WERI-Rb-1 (cell line): ENCODE data around the gene LBR.

ENCODE experiments used
- DNase-seq: peaks from one replicate; pipeline ENCODE4 v3.0.0-alpha.2; 2020
- H3K27ac ChIP-seq: fragments of 250-450 bp; sonication (Bioruptor Pico); 2 replicates; pipeline ENCODE4 v1.5.1; 2020; ENCODE audit warnings: mild to moderate bottlenecking, moderate library complexity
- H3K27me3 ChIP-seq: fragments of 250-450 bp; sonication (Bioruptor Pico); 2 replicates; pipeline ENCODE4 v1.5.1; 2021; ENCODE audit warnings: mild to moderate bottlenecking, low read depth, moderate library complexity; ENCODE audit not compliant: insufficient read depth, severe bottlenecking
- H3K36me3 ChIP-seq: fragments of 250-450 bp; sonication (Bioruptor Pico); 2 replicates; pipeline ENCODE4 v1.5.1; 2020; ENCODE audit warnings: mild to moderate bottlenecking, moderate library complexity
- H3K4me3 ChIP-seq: 2 replicates; pipeline ENCODE4 v1.5.1; 2011; ENCODE audit warnings: low read depth, mild to moderate bottlenecking, control low read depth, low read length
- H3K9me3 ChIP-seq: fragments of 250-450 bp; sonication (Bioruptor Pico); 2 replicates; pipeline ENCODE4 v1.5.1; 2021; ENCODE audit warnings: mild to moderate bottlenecking, moderate library complexity; ENCODE audit not compliant: severe bottlenecking
- TF ChIP-seq, protein P1 (sequence below): IDR thresholded peaks from 2 replicates; pipeline ENCODE4 v1.5.1; 2011; ENCODE audit warnings: low read depth, mild to moderate bottlenecking, control low read depth, inconsistent platforms, low read length

LBR gene

GRCh38 chr1:225446981-225447615, 19.3 kb upstream of the LBR start:
- Histone ChIP-seq H3K9me3 (no peaks in the 10 kb centered on the region), H3K36me3 (no peaks in the 10 kb centered on the region), H3K27ac (no peak overlapping the region), H3K27me3 (no peaks in the 10 kb centered on the region), H3K4me3 (no peak overlapping the region)
- TF ChIP-seq, protein P1, sequence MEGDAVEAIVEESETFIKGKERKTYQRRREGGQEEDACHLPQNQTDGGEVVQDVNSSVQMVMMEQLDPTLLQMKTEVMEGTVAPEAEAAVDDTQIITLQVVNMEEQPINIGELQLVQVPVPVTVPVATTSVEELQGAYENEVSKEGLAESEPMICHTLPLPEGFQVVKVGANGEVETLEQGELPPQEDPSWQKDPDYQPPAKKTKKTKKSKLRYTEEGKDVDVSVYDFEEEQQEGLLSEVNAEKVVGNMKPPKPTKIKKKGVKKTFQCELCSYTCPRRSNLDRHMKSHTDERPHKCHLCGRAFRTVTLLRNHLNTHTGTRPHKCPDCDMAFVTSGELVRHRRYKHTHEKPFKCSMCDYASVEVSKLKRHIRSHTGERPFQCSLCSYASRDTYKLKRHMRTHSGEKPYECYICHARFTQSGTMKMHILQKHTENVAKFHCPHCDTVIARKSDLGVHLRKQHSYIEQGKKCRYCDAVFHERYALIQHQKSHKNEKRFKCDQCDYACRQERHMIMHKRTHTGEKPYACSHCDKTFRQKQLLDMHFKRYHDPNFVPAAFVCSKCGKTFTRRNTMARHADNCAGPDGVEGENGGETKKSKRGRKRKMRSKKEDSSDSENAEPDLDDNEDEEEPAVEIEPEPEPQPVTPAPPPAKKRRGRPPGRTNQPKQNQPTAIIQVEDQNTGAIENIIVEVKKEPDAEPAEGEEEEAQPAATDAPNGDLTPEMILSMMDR: no peak
- no peak for DNase-seq

GRCh38 chr1:225446595-225446960, 18.7 kb upstream of the LBR start:
- no peak for DNase-seq
- TF ChIP-seq, protein P1: no peak
- H3K9me3 ChIP-seq: no peaks in the 10 kb centered on the region
- H3K27me3 ChIP-seq: no peaks in the 10 kb centered on the region
- H3K27ac ChIP-seq: no peak overlapping the region
- no peak overlapping the region for H3K4me3 ChIP-seq
- no peaks in the 10 kb centered on the region for H3K36me3 ChIP-seq

- DNase-seq: no peak
- H3K36me3 ChIP-seq: no peaks in the 10 kb centered on the region
- H3K9me3 ChIP-seq: no peaks in the 10 kb centered on the region
- no peaks in the 10 kb centered on the region for H3K27me3 ChIP-seq
- TF ChIP-seq, protein P1: no peak
- H3K27ac ChIP-seq: no peak overlapping the region
- no peak overlapping the region for H3K4me3 ChIP-seq
Measured at GRCh38 chr1:225445639-225446594, 18.1 kb upstream of the LBR start.

DNA sequence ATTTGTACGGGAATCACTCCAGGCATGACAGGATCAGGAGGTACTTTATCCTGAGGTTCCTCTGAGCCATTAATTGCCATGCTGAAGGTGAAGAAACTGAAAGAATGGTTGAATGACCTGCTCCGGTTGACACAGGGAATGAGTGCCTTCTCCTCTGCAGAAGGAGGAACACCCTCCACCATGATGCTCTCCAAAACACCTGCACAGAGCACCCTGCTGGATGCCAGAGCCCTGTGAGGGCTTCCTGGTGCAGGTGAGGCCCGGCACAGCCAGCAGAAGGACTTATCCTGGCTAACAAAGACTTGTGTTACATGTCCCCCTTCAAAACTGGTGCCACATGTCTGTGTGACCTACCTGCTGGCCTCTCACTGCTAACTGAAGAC, 14.3 kb upstream of the LBR start:
- H3K36me3 ChIP-seq: no peaks in the 10 kb centered on the region
- no peaks in the 10 kb centered on the region for H3K27me3 ChIP-seq
- no peak for DNase-seq
- no peak overlapping the region for H3K4me3 ChIP-seq
- no peak overlapping the region for H3K27ac ChIP-seq
- TF ChIP-seq, protein P1: no peak
- no peaks in the 10 kb centered on the region for H3K9me3 ChIP-seq

GRCh38 chr1:225441314-225442122, 13.7 kb upstream of the LBR start:
- H3K27ac ChIP-seq: no peak overlapping the region
- no peaks in the 10 kb centered on the region for H3K27me3 ChIP-seq
- H3K9me3 ChIP-seq: no peaks in the 10 kb centered on the region
- H3K4me3 ChIP-seq: no peak overlapping the region
- no peaks in the 10 kb centered on the region for H3K36me3 ChIP-seq
- TF ChIP-seq, protein P1: no peak
- no peak for DNase-seq
